Activated CD4-positive, alpha-beta T cell treated with anti-CD3 and anti-CD28 coated beads, Interleukin-2, amount 10 ng/mL, durations not matched to agents 7 days and 5 days (primary cell): ENCODE results near the gene TTLL1. TPM values are rescaled to one million over a fixed set of nuclear protein-coding genes. Genes with fewer than 3 reads are reported as not detected.

Experiments used
- CTCF ChIA-PET: fragments of 350-600 bp; sonication (Branson Sonifier 250); formaldehyde crosslinking; loops from one replicate; lab custom pipeline; 2021; ENCODE audit warnings: antibody characterized with exemption; lab: Charles Lee
- POLR2A ChIA-PET: fragments of 350-600 bp; sonication (Branson Sonifier 250); formaldehyde crosslinking; loops from one replicate; lab custom pipeline; 2021; ENCODE audit warnings: antibody characterized with exemption; lab: Charles Lee
- DNase-seq: peaks from one replicate; pipeline ENCODE4 v3.0.0-alpha.2; 2020
- H3K27ac Mint-ChIP-seq: one replicate; pipeline ENCODE4 v1.8.0; 2021; ENCODE audit warnings: mild to moderate bottlenecking, moderate library complexity, mixed read lengths
- H3K27me3 Mint-ChIP-seq: one replicate; pipeline ENCODE4 v1.8.0; 2021; ENCODE audit warnings: mixed read lengths
- H3K36me3 Mint-ChIP-seq: one replicate; pipeline ENCODE4 v1.8.0; 2021; ENCODE audit warnings: low read depth, mixed read lengths
- H3K4me1 Mint-ChIP-seq: one replicate; pipeline ENCODE4 v1.8.0; 2021; ENCODE audit warnings: mixed read lengths
- H3K4me3 Mint-ChIP-seq: one replicate; pipeline ENCODE4 v1.8.0; 2021; ENCODE audit warnings: mild to moderate bottlenecking, moderate library complexity, mixed read lengths
- H3K9me3 Mint-ChIP-seq: one replicate; pipeline ENCODE4 v1.8.0; 2021; ENCODE audit warnings: mixed read lengths
- total RNA-seq, 2 experiments: library from RNA; stranded (reverse); gene quantifications; one replicate each; pipeline ENCODE4 v1.2.3, GENCODE V29; 2021

TTLL1 gene
- total RNA-seq, 2 experiments from 2014 or later: 9.0 to 9.3 TPM

DNA sequence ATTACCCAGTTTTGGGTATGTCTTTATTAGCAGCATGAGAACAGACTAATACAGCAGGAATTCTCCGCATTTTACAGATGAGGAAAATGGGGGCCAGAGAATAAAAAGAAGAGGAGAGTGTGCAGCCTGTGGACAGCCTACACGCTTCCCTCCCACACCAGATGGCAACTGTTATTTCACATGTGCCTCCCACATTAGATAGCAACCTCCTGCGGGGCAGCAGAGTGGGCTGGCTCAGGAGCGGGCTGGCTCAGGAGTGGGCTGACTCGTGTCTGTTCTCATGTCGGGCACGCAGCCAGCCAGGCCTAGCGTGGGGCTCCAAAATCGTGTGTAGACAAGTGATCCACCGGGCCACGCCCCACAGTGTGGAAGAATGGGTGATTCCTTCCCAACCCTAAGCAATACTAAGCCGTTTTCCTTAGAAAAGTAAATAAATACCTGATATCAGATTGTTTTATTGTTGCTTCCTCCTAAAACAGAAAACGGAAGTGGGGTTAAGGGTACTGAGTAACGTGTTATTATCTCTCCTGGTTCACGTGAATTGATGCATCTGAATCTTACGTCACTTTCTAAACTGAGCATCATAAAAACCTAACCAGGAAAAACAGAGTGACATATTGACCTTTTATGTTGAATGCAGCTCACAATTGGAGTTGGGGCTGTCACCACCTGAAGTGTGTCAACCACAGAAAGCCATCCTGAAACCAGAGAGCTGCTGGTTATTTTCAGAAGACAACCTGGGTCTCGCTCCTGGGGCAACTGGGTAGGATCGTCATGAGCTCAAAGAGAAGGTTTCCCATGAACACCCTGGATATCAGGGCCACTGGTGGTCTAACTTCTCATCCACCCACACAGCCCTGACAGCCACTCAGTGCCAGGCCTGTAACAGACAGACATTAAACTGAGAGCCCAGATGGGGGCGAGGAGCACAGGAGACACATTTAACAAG is 3.3 kb downstream of the TTLL1 start:
- H3K4me1 Mint-ChIP-seq: peaks cover 24% of the 10 kb centered on the region
- H3K36me3 Mint-ChIP-seq: peaks cover 7% of the 10 kb centered on the region
- peak overlapping the region; percentile 50 for H3K27ac Mint-ChIP-seq
- no peaks in the 10 kb centered on the region for H3K27me3 Mint-ChIP-seq
- H3K9me3 Mint-ChIP-seq: no peaks in the 10 kb centered on the region
- ChIA-PET CTCF (interaction anchor here (0.6 to 1.2 kb wide), 2 partner anchors 12 to 64 kb away, joined by 3 read pairs; no protein-coding TSS in a partner anchor), POLR2A (no interaction called here)
- DNase-seq: no peak
- H3K4me3 Mint-ChIP-seq: no peak overlapping the region

DNA sequence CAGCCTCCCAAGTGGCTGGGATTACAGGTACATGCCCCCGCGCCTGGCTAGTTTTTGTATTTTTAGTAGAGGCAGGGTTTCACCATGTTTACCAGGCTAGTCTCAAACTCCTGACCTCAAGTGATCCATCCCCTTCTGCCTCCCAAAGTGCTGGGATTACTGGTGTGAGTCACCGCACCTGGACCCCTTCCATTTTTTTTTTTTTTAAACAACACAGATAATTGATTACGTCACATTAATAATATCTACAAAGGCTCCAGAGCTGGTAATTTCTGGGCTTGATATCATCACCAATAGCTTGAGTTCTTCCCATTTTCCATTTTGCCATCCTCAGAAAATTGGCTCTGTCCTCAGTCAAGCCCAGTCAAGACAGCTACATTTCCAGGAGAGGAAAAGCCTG is 7.2 kb downstream of the TTLL1 start:
- CTCF ChIA-PET: no interaction called here
- POLR2A ChIA-PET: no interaction called here
- no peaks in the 10 kb centered on the region for H3K9me3 Mint-ChIP-seq
- no peak overlapping the region for H3K27ac Mint-ChIP-seq
- H3K4me3 Mint-ChIP-seq: no peak overlapping the region
- H3K36me3 Mint-ChIP-seq: peaks cover 7% of the 10 kb centered on the region
- peaks cover 10% of the 10 kb centered on the region for H3K4me1 Mint-ChIP-seq
- DNase-seq: no peak
- H3K27me3 Mint-ChIP-seq: no peaks in the 10 kb centered on the region

DNA sequence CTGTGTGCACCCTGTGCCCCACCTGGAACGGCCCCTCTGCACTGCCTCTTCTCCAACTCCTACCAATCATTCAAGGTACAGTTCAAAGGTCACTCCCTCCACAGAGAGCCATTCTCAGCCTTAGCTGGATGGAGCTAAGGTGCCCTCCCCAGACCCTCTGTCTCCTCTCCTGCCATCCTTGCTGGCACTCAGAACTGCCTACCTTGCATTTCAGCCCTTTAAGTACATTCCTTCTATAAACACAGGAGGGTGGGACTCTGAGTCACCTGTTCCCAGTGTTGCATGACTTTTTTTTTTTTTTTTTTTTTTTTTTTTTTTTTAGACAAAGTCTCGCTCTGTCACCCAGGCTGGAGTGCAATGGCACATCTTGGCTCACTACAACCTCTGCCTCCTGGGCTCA is 8.6 kb downstream of the TTLL1 start:
- Mint-ChIP-seq H3K36me3 (peaks cover 6% of the 10 kb centered on the region), H3K4me1 (no peaks in the 10 kb centered on the region), H3K27ac (no peak overlapping the region), H3K27me3 (no peaks in the 10 kb centered on the region), H3K4me3 (no peak overlapping the region), H3K9me3 (no peaks in the 10 kb centered on the region)
- ChIA-PET POLR2A (no interaction called here), CTCF (no interaction called here)
- no peak for DNase-seq

DNA sequence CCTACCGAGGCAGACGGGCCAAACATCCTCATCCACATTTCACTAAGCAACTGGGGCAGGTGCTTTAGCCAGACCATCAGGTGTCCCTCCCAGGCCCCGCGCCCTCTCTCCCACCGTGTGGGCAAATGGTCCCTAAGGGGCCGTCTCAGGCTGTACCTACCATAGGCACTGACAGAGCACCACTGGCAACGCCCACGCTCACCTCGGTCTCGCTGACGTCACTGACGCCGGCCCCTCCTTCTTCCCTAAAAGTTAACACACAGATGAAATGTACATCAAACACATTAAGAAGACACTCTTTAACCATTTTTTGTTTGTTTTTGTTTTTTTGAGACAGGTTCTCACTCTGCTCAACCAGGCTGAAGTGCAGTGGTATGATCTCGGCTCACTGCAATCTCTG is 9.4 kb downstream of the TTLL1 start:
- no peaks in the 10 kb centered on the region for H3K27me3 Mint-ChIP-seq
- no peaks in the 10 kb centered on the region for H3K9me3 Mint-ChIP-seq
- no peaks in the 10 kb centered on the region for H3K36me3 Mint-ChIP-seq
- POLR2A ChIA-PET: no interaction called here
- CTCF ChIA-PET: interaction anchor here (0.7 kb wide), 1 partner anchor 341 kb away, joined by 3 read pairs; no protein-coding TSS in a partner anchor
- DNase-seq: no peak
- peak overlapping the region; percentile 36 for H3K27ac Mint-ChIP-seq
- H3K4me1 Mint-ChIP-seq: no peaks in the 10 kb centered on the region
- H3K4me3 Mint-ChIP-seq: no peak overlapping the region

DNA sequence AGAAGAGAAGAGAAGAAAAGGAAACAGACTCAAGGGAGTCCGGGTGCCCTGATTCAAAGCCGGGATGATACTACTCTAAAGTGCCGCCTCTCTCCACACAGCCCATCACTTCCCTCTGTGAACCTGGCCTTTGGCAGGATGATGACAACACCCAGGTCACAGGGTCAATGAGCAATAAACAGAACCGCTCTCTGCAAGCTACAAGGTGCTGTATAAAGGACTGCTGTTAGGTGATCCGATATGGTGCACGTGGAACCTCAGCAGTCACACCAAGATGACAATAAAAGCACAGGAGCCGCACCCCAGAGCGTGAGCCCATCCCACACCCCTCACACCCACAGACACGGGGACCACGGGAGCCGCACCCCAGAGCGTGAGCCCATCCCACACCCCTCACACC is 10.7 kb downstream of the TTLL1 start:
- POLR2A ChIA-PET: no interaction called here
- no peaks in the 10 kb centered on the region for H3K4me1 Mint-ChIP-seq
- no peaks in the 10 kb centered on the region for H3K36me3 Mint-ChIP-seq
- no peak overlapping the region for H3K27ac Mint-ChIP-seq
- CTCF ChIA-PET: interaction anchor here (0.6 kb wide), 1 partner anchor 26 kb away, joined by 3 read pairs; no protein-coding TSS in a partner anchor
- H3K9me3 Mint-ChIP-seq: no peaks in the 10 kb centered on the region
- DNase-seq: no peak
- H3K27me3 Mint-ChIP-seq: no peaks in the 10 kb centered on the region
- H3K4me3 Mint-ChIP-seq: no peak overlapping the region

DNA sequence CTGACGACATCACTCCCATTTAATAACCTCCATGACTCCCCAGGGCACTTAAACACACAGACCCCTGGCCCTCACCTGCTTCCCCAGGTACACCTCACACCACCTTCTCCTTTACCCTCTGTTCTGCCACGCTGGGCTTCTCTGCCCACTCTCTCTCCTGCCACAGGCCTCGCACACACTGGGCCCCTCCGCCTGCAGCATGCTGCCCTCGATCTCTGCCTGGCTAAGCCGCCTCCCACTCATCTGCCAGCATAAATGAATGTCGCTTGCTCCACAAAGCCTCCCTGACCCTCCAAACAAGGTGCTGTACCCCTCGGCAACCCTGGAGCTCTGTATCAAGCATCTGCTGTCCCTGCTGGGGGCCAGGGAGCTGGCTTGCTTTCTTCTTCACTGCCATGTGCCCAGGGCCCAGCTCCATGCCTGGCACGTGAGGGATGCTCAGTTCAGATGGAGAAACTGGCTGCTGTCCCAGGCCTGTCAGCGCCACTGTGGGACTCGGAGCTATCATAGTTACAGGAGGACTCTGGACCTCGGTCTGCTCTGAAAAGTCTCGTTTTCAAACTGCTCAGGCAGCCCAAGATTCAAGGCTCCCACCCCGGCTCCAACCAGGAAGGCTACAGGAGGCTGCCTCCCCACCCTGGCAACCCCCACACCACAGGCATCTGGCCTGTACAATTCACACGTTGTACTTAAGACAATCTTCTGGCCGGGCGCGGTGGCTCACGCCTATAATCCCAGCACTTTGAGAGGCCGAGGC is 11.9 kb downstream of the TTLL1 start:
- H3K27me3 Mint-ChIP-seq: no peaks in the 10 kb centered on the region
- H3K4me1 Mint-ChIP-seq: no peaks in the 10 kb centered on the region
- DNase-seq: no peak
- ChIA-PET CTCF (no interaction called here), POLR2A (no interaction called here)
- no peaks in the 10 kb centered on the region for H3K9me3 Mint-ChIP-seq
- no peak overlapping the region for H3K4me3 Mint-ChIP-seq
- H3K27ac Mint-ChIP-seq: no peak overlapping the region
- no peaks in the 10 kb centered on the region for H3K36me3 Mint-ChIP-seq

DNA sequence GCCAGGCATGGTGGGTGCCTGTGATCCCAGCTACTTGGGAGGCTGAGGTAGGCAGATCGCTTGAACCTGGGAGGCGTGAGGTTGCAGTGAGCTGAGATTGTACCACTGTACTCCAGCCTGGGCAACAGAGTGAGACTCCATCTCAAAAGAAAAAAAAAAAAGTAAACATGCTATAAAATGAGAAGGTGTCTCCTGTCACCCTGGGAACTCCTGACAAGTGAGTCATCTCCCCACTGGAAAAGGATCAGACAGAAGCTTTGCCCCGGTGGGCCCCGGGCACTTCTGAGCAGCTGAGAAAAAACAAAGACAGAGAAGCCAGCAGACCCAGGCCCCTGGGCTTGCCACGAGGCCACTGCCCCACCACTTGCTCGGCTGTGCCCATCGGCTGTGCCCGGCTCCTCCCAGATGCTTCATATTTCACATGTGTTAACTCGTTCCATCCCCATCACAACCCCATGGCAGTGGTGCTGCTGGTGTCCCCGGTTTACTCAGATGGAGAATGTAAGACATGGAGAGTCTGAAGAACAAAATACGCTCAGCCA is 22.3 kb downstream of the TTLL1 start:
- Mint-ChIP-seq H3K4me1 (no peaks in the 10 kb centered on the region), H3K27ac (no peak overlapping the region), H3K27me3 (no peaks in the 10 kb centered on the region), H3K9me3 (no peaks in the 10 kb centered on the region), H3K4me3 (no peak overlapping the region), H3K36me3 (no peaks in the 10 kb centered on the region)
- ChIA-PET CTCF (no interaction called here), POLR2A (no interaction called here)
- DNase-seq: no peak

DNA sequence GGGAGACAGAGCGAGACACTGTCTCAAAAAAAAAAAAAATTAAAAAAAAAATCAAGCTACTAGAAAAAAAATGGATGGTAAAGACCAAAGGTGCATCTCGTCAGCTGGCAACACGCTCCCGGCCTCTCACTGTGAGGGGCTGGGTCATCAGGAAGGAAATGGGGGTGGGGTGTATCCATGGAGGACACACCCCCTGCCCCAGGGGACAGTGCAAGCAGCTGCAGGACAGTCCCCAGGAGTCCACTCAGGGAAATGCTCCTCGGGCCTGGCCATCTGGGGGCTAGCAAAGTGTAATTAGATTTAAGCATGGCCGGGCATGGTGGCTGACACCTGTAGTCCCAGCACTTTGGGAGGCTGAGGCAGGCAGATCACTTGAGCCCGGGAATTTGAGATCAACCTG is 23.1 kb downstream of the TTLL1 start:
- no peaks in the 10 kb centered on the region for H3K27me3 Mint-ChIP-seq
- no peak for DNase-seq
- no peak overlapping the region for H3K27ac Mint-ChIP-seq
- H3K36me3 Mint-ChIP-seq: no peaks in the 10 kb centered on the region
- no peaks in the 10 kb centered on the region for H3K9me3 Mint-ChIP-seq
- H3K4me3 Mint-ChIP-seq: no peak overlapping the region
- POLR2A ChIA-PET: no interaction called here
- CTCF ChIA-PET: interaction anchor here (0.6 kb wide), 1 partner anchor 38 kb away, joined by 4 read pairs; no protein-coding TSS in a partner anchor
- no peaks in the 10 kb centered on the region for H3K4me1 Mint-ChIP-seq

DNA sequence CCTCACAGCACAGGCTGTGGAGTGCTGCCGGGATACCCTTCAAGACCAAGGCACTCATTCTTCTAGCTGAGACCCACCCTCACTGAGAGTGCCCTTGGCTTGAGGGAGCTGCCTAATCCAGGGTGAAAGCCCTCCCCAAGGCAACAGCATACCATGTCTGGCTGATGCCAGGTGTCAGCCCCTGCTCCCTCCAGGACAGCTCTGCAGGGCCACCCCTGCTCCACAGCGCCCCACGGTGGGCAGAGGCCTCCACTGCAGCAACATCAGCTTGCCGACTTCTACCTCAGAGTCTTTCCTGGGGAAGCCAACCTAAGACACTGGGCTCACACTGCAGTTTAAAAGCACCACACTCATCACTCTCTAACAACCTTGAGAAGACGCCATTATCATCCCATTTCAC is 29.0 kb downstream of the TTLL1 start:
- Mint-ChIP-seq H3K36me3 (peaks cover 7% of the 10 kb centered on the region), H3K4me3 (no peak overlapping the region), H3K4me1 (no peaks in the 10 kb centered on the region), H3K27ac (no peak overlapping the region), H3K9me3 (no peaks in the 10 kb centered on the region), H3K27me3 (no peaks in the 10 kb centered on the region)
- POLR2A ChIA-PET: no interaction called here
- DNase-seq: peak; percentile 44
- CTCF ChIA-PET: interaction anchor here (0.7 to 1.6 kb wide), 5 partner anchors 12 to 329 kb away, joined by 3 to 11 read pairs (median 4); no protein-coding TSS in a partner anchor

DNA sequence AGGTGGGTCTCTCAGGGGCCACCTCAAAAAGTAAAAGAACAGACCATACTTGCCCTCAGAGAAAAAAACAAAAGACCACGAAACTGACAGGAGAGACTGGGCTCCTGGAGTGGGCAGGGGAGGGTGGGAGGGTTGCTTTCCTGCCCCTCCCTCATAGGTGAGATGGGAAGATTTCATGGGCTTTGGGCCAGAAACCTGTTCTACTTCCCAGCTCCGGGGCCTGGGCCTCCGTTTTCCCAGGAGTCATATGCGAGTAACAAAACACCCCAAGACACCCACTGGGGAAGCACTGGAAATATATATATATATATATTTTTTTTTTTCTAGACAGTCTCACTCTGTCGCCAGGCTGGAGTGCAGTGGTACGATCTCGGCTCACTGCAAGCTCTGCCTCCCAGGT is 31.6 kb downstream of the TTLL1 start:
- CTCF ChIA-PET: no interaction called here
- no peak overlapping the region for H3K27ac Mint-ChIP-seq
- no peaks in the 10 kb centered on the region for H3K27me3 Mint-ChIP-seq
- POLR2A ChIA-PET: no interaction called here
- no peaks in the 10 kb centered on the region for H3K9me3 Mint-ChIP-seq
- no peaks in the 10 kb centered on the region for H3K4me1 Mint-ChIP-seq
- H3K4me3 Mint-ChIP-seq: no peak overlapping the region
- DNase-seq: no peak
- H3K36me3 Mint-ChIP-seq: peaks cover 7% of the 10 kb centered on the region

DNA sequence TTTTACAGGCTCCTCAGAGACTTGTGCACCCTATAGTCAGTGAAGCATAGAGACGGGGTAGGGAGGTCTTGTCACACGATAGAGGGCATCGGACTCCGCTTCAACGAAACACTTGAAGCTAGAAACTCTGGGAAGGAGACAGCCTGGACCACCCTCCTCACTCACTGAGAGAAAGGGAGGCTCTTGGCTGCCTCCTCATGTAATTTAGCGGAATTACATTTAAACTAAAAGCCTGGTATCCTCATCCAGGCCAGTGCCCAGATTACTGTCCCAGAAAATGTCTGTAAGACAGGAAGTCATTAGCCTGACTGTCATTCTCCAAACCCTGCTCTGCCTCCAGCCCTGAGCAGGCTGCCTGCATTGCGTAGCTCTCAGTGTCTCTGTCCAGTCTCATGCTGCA is 36.0 kb downstream of the TTLL1 start:
- H3K27ac Mint-ChIP-seq: no peak overlapping the region
- H3K9me3 Mint-ChIP-seq: no peaks in the 10 kb centered on the region

DNA sequence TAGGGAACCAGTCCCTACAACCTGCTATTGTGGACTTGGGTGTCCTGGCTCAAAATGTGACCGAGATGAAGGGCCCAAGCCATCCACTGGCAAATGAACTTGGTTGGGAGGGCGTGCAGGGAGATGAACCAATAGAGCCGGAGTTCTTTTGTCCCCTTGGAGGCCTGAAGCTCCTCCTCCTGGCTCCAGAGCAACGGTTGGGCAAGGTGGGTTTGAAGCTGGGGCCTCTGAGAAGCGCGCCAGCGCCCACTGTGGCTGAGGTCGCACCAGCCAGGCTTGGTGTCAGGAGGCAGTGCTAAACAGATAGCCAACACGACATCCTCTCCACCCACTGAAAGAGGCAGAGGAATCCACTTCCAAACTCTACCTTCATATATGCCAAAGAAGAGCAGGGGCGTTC is 38.2 kb downstream of the TTLL1 start:
- CTCF ChIA-PET: no interaction called here
- POLR2A ChIA-PET: no interaction called here
- H3K4me1 Mint-ChIP-seq: no peaks in the 10 kb centered on the region

More for the DNA sequence above, 36.0 kb downstream of the TTLL1 start:
- ChIA-PET CTCF (interaction anchor here (0.8 kb wide), 1 partner anchor 8 kb away, joined by 3 read pairs; no protein-coding TSS in a partner anchor), POLR2A (no interaction called here)
- no peak overlapping the region for H3K4me3 Mint-ChIP-seq
- no peaks in the 10 kb centered on the region for H3K4me1 Mint-ChIP-seq
- no peaks in the 10 kb centered on the region for H3K27me3 Mint-ChIP-seq
- no peaks in the 10 kb centered on the region for H3K36me3 Mint-ChIP-seq
- DNase-seq: no peak

More for the DNA sequence above, 38.2 kb downstream of the TTLL1 start:
- H3K27ac Mint-ChIP-seq: no peak overlapping the region
- no peaks in the 10 kb centered on the region for H3K27me3 Mint-ChIP-seq
- no peaks in the 10 kb centered on the region for H3K9me3 Mint-ChIP-seq
- H3K4me3 Mint-ChIP-seq: no peak overlapping the region
- no peak for DNase-seq
- H3K36me3 Mint-ChIP-seq: no peaks in the 10 kb centered on the region
